MM.1S (cell line): ENCODE results near the gene TMEFF1.

Experiments used
- DNase-seq: peaks from one replicate; pipeline ENCODE4 v3.0.0-alpha.2; 2015
- H2AFZ ChIP-seq: fragments of 300-600 bp; sonication (generic); 2 replicates; pipeline ENCODE4 v1.6.0; 2016; ENCODE audit warnings: antibody characterized with exemption, low read length
- H3F3A ChIP-seq: fragments of 300-600 bp; sonication (generic); 2 replicates; pipeline ENCODE4 v1.6.1; 2016; ENCODE audit warnings: mild to moderate bottlenecking, antibody characterized with exemption, low read length, moderate library complexity, mixed read lengths; ENCODE audit not compliant: insufficient read depth
- H3K27ac ChIP-seq: fragments of 300-600 bp; sonication (generic); 2 replicates; pipeline ENCODE4 v1.5.1; 2016; ENCODE audit warnings: mild to moderate bottlenecking, low read length
- H3K27me3 ChIP-seq: fragments of 300-600 bp; sonication (generic); replicated peaks from 2 replicates; pipeline ENCODE4 v1.6.0; 2016; ENCODE audit warnings: low read length; ENCODE audit not compliant: insufficient read depth
- H3K36me3 ChIP-seq: fragments of 300-600 bp; sonication (generic); replicated peaks from 2 replicates; pipeline ENCODE4 v1.6.1; 2016; ENCODE audit warnings: mild to moderate bottlenecking, low read length, mixed read lengths; ENCODE audit not compliant: insufficient read depth
- H3K4me1 ChIP-seq: fragments of 300-600 bp; sonication (generic); 2 replicates; pipeline ENCODE4 v1.6.1; 2016; ENCODE audit warnings: low read length, mixed read lengths
- H3K4me2 ChIP-seq: fragments of 300-600 bp; sonication (generic); 2 replicates; pipeline ENCODE4 v1.6.0; 2016; ENCODE audit warnings: low read depth, low read length
- H3K4me3 ChIP-seq: fragments of 300-600 bp; sonication (generic); 2 replicates; pipeline ENCODE4 v1.5.1; 2016; ENCODE audit warnings: low read length, mixed read lengths
- H3K79me2 ChIP-seq: fragments of 300-600 bp; sonication (generic); 2 replicates; pipeline ENCODE4 v1.6.1; 2016; ENCODE audit warnings: mixed run types, low read length, mixed read lengths
- H3K9ac ChIP-seq: fragments of 300-600 bp; sonication (generic); 2 replicates; pipeline ENCODE4 v1.6.1; 2016; ENCODE audit warnings: low read length, mixed read lengths
- H3K9me2 ChIP-seq: fragments of 300-600 bp; sonication (generic); replicated peaks from 2 replicates; pipeline ENCODE4 v1.6.1; 2016; ENCODE audit warnings: mild to moderate bottlenecking, low read length, mixed read lengths; ENCODE audit not compliant: insufficient read depth
- H3K9me3 ChIP-seq: fragments of 300-600 bp; sonication (generic); replicated peaks from 2 replicates; pipeline ENCODE4 v1.6.1; 2016; ENCODE audit warnings: mild to moderate bottlenecking, low read length, mixed read lengths; ENCODE audit not compliant: insufficient read depth
- H4K20me1 ChIP-seq: fragments of 300-600 bp; sonication (generic); 2 replicates; pipeline ENCODE4 v1.6.1; 2016; ENCODE audit warnings: mild to moderate bottlenecking, low read length, moderate library complexity, mixed read lengths; ENCODE audit not compliant: insufficient read depth
- EZH2 ChIP-seq: fragments of 300-600 bp; sonication (generic); optimal IDR thresholded peaks from 2 replicates; pipeline ENCODE3; 2017; ENCODE audit warnings: low read depth, mild to moderate bottlenecking, antibody characterized with exemption, low read length, mixed read lengths
- EZH2phosphoT487 ChIP-seq: fragments of 300-600 bp; sonication (generic); IDR thresholded peaks from 2 replicates; pipeline ENCODE4 v1.6.1; 2018; ENCODE audit warnings: antibody characterized with exemption, low read length
- TF ChIP-seq, protein P1 (sequence below): fragments of 300-600 bp; sonication (generic); IDR thresholded peaks from 2 replicates; pipeline ENCODE4 v1.5.1; 2016; ENCODE audit warnings: antibody characterized with exemption, low read length, mixed read lengths

The TMEFF1 gene

DNA sequence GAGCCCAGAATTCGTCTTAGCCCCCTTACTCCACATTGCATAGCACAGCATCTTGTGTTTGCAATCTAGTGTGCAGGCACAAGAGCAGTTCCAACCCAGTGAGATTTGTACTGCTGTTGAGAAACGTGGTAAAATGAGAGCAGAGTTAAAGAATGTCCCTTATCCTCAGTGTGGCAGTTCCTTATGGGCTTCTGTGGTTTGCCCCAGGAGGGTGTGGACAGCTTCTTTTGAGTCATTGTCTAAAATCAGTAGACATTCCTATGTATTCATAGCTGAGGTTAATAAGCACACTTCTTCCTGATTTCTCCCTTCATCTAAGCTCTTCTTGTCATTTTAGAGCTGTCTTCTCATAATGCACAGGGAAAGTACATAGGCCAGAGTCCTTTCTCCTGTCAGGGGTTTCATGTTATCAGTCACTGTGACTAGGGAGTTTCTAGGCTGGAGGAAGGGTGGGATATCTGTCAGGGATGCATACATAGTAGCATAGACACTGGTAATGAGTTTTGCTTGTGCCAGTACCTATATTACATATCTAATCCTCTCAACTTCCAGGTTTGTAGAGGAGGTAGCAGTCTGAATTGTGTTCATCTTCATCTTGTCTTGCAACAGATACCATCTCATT is 102.9 kb downstream of the TMEFF1 start:
- H3F3A ChIP-seq, result no peaks in the 10 kb centered on the region
- DNase-seq, result no peak
- H3K27ac ChIP-seq, result no peak overlapping the region
- H3K36me3 ChIP-seq, result no peaks in the 10 kb centered on the region
- H3K4me1 ChIP-seq, result 0 out of 2 replicates have a peak, but pooled peaks cover 3% of the 10 kb centered on the region
- no peaks in the 10 kb centered on the region for H3K27me3 ChIP-seq
- H3K79me2 ChIP-seq, result no peaks in the 10 kb centered on the region
- H2AFZ ChIP-seq, result no peak overlapping the region
- no peak overlapping the region for H3K9ac ChIP-seq
- no peak overlapping the region for H3K4me3 ChIP-seq
- H3K9me2 ChIP-seq, result no peaks in the 10 kb centered on the region
- no peak for TF ChIP-seq EZH2
- TF ChIP-seq EZH2phosphoT487, result no peak
- TF ChIP-seq, protein P1, sequence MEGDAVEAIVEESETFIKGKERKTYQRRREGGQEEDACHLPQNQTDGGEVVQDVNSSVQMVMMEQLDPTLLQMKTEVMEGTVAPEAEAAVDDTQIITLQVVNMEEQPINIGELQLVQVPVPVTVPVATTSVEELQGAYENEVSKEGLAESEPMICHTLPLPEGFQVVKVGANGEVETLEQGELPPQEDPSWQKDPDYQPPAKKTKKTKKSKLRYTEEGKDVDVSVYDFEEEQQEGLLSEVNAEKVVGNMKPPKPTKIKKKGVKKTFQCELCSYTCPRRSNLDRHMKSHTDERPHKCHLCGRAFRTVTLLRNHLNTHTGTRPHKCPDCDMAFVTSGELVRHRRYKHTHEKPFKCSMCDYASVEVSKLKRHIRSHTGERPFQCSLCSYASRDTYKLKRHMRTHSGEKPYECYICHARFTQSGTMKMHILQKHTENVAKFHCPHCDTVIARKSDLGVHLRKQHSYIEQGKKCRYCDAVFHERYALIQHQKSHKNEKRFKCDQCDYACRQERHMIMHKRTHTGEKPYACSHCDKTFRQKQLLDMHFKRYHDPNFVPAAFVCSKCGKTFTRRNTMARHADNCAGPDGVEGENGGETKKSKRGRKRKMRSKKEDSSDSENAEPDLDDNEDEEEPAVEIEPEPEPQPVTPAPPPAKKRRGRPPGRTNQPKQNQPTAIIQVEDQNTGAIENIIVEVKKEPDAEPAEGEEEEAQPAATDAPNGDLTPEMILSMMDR, result no peak
- H4K20me1 ChIP-seq, result no peaks in the 10 kb centered on the region
- no peak overlapping the region for H3K4me2 ChIP-seq
- no peaks in the 10 kb centered on the region for H3K9me3 ChIP-seq

DNA sequence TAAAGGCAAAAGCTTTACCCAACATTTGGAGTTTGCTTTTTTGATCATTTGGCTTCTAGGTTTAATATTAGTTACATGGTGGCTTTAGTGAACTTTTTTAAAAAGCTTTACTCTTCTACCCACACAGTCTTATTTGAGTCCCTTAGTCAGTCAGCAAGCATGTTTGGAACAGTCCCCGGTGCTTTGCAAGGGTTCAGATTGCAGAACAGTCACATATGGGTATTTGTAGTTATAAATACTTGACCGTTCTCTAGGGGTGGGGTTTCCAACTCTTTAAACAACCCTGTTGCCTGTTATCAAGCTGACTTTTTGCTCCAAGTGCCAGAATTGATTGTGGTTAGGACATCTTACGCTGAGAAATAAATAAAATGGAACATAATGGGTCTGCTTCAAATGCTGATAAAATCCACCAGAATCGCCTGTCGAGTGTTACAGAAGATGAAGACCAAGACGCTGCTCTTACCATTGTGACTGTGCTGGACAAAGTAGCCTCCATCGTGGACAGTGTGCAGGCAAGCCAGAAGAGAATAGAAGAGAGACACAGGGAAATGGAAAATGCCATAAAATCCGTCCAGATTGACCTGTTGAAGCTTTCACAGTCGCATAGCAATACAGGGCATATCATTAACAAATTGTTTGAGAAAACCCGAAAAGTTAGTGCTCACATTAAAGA is 105.0 kb downstream of the TMEFF1 start, which contains the start of gene CAVIN4:
TSS of gene CAVIN4 (plus strand) at position 304 of the 673 bp plus-strand sequence. CDS start at position 369, 65 bp downstream.
- TF ChIP-seq, protein P1, result no peak
- TF ChIP-seq EZH2, result no peak
- no peak for TF ChIP-seq EZH2phosphoT487
- H3K36me3 ChIP-seq, result no peaks in the 10 kb centered on the region
- no peak within 1 kb of the TSS for H3K4me2 ChIP-seq
- no peak within 1 kb of the TSS for H3K27ac ChIP-seq
- no peaks in the 10 kb centered on the region for H3K79me2 ChIP-seq
- no peak within 1 kb of the TSS for H2AFZ ChIP-seq
- H3K27me3 ChIP-seq, result no peaks in the 10 kb centered on the region
- H3K9ac ChIP-seq, result no peak within 1 kb of the TSS
- no peaks in the 10 kb centered on the region for H4K20me1 ChIP-seq
- no peaks in the 10 kb centered on the region for H3K9me2 ChIP-seq
- no peak within 1 kb of the TSS for H3K4me3 ChIP-seq
- H3F3A ChIP-seq, result peaks cover 6% of the 10 kb centered on the region; the same call in 1 of the 2 replicates
- peaks cover 14% of the 10 kb centered on the region for H3K4me1 ChIP-seq
- H3K9me3 ChIP-seq, result no peaks in the 10 kb centered on the region
- no peak for DNase-seq

DNA sequence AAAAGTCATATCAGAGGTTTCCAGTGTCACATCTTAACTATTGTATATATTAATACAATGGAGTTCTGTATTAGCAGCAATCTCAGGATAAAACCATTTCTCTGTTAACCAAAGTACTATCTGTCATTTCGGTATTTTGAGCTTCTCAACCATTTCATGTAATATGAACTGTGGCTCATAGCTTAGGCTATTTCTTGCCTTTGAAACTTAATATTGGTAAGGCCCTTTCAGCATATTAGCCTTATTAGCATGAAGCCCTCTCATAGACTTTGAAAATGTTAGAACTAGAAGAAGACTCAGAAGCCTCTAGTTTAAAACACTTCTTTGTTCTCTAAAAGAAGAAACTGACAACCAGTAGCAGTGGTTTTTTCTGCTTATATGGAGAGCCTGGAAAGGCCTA is 105.7 kb downstream of the TMEFF1 start:
- Histone ChIP-seq H3K9me2 (no peaks in the 10 kb centered on the region), H4K20me1 (no peaks in the 10 kb centered on the region), H3K9ac (no peak overlapping the region), H2AFZ (no peak overlapping the region), H3K9me3 (no peaks in the 10 kb centered on the region), H3K4me1 (peaks cover 14% of the 10 kb centered on the region), H3K79me2 (no peaks in the 10 kb centered on the region), H3K27ac (no peak overlapping the region), H3K4me3 (no peak overlapping the region), H3K27me3 (no peaks in the 10 kb centered on the region), H3K4me2 (no peak overlapping the region), H3K36me3 (no peaks in the 10 kb centered on the region), H3F3A (peaks cover 6% of the 10 kb centered on the region; the same call in 1 of the 2 replicates)
- no peak for TF ChIP-seq EZH2phosphoT487
- no peak for TF ChIP-seq EZH2
- TF ChIP-seq, protein P1, result no peak
- no peak for DNase-seq
